HEK293T (cell line): ENCODE data around the gene GAREM1.

ENCODE experiments used
- BHLHE40 ChIP-seq: fragments of 450-650 bp; IDR thresholded peaks from 2 replicates; pipeline ENCODE4 v1.6.1; 2016; ENCODE audit warnings: mild to moderate bottlenecking, moderate library complexity, borderline replicate concordance
- ELF4 ChIP-seq: fragments of 450-650 bp; IDR thresholded peaks from 2 replicates; pipeline ENCODE4 v1.6.1; 2017; ENCODE audit warnings: antibody characterized with exemption
- FOXK2 ChIP-seq: fragments of 450-650 bp; IDR thresholded peaks from 2 replicates; pipeline ENCODE4 v1.6.1; 2016; ENCODE audit warnings: mild to moderate bottlenecking
- FOXM1 ChIP-seq: fragments of 450-650 bp; IDR thresholded peaks from 2 replicates; pipeline ENCODE4 v1.6.1; 2017; ENCODE audit warnings: mild to moderate bottlenecking, borderline replicate concordance
- NFRKB ChIP-seq: fragments of 450-650 bp; IDR thresholded peaks from 2 replicates; pipeline ENCODE4 v1.6.1; 2016; ENCODE audit warnings: mild to moderate bottlenecking, moderate library complexity

- TF ChIP-seq BHLHE40 (no peak), ELF4 (no peak), NFRKB (no peak), FOXM1 (no peak), FOXK2 (no peak)
Observed at GRCh38 chr18:32355896-32356295, 114.8 kb downstream of the GAREM1 start.
